HG02970 (cell line): Measurements from ENCODE around the gene LTBP1.
"Not testable (repeated sequence)": the region's sequence is repeated elsewhere in the genome, so short reads cannot be mapped to it uniquely, and the experiment has no call there.

ENCODE experiments used
- ATAC-seq: cut with Tn5 transposase; IDR thresholded peaks from one replicate; pipeline ENCODE4 v1.9.1; 2021; ENCODE audit warnings: mild to moderate bottlenecking, moderate library complexity, moderate number of reproducible peaks; ENCODE audit not compliant: unreplicated experiment, low FRiP score

LTBP1 gene

GRCh38 chr2:32946314-32947075, at the start of gene LTBP1:
Gene LTBP1 (plus strand): TSS chr2:32946953. CDS start chr2:32947325, 372 bp downstream.
- ATAC-seq, result no peak

- ATAC-seq, result no peak
Observed at GRCh38 chr2:32900246-32900973, 46.3 kb upstream of the LTBP1 start.

- ATAC-seq, result no peak
Observed at GRCh38 chr2:32901313-32901712, 45.4 kb upstream of the LTBP1 start.

GRCh38 chr2:32902174-32902573, 44.6 kb upstream of the LTBP1 start:
- no peak for ATAC-seq

- no peak for ATAC-seq
Observed at GRCh38 chr2:32902986-32903385, 43.8 kb upstream of the LTBP1 start.

GRCh38 chr2:32904074-32904473, 42.7 kb upstream of the LTBP1 start:
- no peak for ATAC-seq

- ATAC-seq, result no peak
Observed at GRCh38 chr2:32904751-32905150, 42.0 kb upstream of the LTBP1 start.

- no peak for ATAC-seq
Observed at GRCh38 chr2:32905270-32905669, 41.5 kb upstream of the LTBP1 start.

- ATAC-seq, result no peak
Observed at GRCh38 chr2:32910883-32911598, 35.7 kb upstream of the LTBP1 start.

GRCh38 chr2:32915694-32916093, 31.1 kb upstream of the LTBP1 start:
- no peak for ATAC-seq

- no peak for ATAC-seq
Observed at GRCh38 chr2:32918774-32919173, 28.0 kb upstream of the LTBP1 start.

GRCh38 chr2:32919901-32920300, 26.9 kb upstream of the LTBP1 start:
- not testable (repeated sequence) for ATAC-seq

GRCh38 chr2:32921486-32921885, 25.3 kb upstream of the LTBP1 start:
- not testable (repeated sequence) for ATAC-seq

- no peak for ATAC-seq
Observed at GRCh38 chr2:32922501-32922900, 24.3 kb upstream of the LTBP1 start.

GRCh38 chr2:32923109-32923508, 23.6 kb upstream of the LTBP1 start:
- ATAC-seq, result no peak

- no peak for ATAC-seq
Observed at GRCh38 chr2:32925283-32925815, 21.4 kb upstream of the LTBP1 start.

GRCh38 chr2:32925976-32926707, 20.6 kb upstream of the LTBP1 start:
- ATAC-seq, result no peak

GRCh38 chr2:32926708-32927084, 20.1 kb upstream of the LTBP1 start:
- ATAC-seq, result no peak

- no peak for ATAC-seq
Observed at GRCh38 chr2:32930436-32930835, 16.3 kb upstream of the LTBP1 start.

- ATAC-seq, result no peak
Observed at GRCh38 chr2:32931519-32931918, 15.2 kb upstream of the LTBP1 start.
